GM19455 (cell line): ENCODE measurements around the gene KRT80.

Experiments
- ATAC-seq: cut with Tn5 transposase; IDR thresholded peaks from one replicate; pipeline ENCODE4 v1.9.1; 2021; ENCODE audit not compliant: unreplicated experiment

Gene KRT80

DNA sequence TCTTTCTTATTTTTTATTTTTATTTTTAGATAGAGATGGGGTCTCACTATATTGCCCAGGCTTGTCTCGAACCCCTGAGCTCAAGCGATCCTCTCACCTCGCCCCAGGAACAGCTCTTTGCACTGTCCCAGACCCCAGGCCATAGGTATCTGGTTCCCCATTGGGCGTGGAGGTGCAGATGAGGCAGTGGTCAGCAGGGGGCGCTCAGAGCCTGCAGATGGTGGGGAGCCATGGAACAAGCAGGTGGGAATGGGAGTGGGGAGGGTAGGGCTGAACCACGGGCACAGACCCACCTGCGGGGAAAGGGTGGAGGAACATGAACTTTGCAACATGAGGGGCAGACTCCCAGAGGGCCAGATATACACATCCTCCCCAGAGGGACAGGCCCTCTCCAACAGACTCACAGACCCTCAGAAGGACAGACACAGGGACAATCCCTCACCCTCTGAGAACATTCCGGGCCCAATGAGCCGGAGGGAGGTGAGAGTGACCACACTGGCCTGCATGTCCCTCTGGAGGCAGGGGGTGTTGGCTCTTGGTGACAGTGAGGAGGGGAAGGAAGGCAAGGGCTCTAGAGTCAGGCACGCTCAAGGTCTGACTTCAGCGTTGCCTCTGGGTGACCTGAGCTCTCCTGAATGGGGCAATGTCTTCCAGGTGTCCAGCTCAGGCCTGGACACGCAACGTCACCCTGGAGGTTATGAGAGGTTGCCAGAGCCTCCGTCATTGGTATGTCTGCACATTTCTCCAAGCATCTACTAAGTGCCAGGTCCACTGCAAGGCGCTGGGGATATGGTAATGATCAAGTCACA, 34.9 kb downstream of the KRT80 start:
- ATAC-seq: no peak

DNA sequence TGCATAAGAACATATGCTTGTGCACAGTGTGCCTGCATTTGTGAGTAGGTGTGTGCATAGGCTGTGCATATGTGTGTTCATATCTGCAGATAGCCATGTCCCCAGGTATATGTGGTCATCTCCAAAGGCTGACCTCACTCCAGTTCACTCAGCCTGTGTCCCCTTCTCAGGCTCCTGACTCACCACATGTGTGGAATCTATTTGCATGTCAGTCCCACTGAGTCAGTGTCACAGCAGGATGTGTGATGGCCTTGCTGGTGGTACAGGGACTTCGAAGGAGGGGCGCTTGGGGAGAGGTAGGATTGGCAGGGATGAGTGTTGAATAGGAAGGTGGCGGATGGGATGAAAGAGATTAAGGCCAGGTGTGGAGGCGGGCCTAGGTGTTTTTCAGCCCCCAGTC, 35.5 kb downstream of the KRT80 start:
- no peak for ATAC-seq

DNA sequence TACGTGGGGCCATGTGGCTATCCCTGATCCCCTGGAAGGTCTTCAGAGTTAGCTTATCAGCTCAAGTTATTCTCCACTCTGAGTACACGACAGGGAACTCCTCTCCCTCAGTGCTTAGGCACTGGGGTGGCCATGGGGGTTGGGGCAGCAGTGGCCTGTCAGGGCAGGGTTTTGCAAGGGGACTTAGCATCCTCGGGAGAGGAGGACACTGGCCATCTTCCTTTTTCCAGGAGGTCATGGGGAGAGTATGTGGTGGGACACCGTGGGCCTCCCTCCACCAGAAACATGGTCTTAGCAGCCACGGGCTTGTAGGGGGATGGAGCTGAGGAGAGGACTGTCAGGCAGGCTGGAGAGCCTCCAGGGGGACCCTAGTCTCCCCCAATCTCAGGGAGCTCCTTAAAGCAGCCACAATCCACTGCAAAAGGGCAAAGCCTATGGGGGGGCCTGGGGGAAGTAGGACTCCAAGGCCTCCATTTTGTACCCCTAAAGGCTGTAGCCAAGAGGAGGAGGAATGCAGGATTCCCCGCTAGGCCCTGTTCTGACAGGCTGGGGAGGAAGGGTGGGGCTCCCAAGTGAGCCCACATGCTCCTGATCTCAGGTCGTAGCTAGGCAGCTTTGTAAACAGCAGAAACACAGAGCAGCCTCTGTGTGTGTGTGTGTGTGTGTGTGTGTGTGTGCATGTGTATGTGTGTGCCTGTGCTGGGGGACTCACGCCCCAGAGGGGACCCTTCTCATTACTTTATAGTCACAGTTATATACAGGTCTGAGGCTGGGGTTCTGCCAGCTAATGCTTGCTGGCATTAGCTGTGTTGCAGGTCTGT, 36.6 kb downstream of the KRT80 start:
- no peak for ATAC-seq

DNA sequence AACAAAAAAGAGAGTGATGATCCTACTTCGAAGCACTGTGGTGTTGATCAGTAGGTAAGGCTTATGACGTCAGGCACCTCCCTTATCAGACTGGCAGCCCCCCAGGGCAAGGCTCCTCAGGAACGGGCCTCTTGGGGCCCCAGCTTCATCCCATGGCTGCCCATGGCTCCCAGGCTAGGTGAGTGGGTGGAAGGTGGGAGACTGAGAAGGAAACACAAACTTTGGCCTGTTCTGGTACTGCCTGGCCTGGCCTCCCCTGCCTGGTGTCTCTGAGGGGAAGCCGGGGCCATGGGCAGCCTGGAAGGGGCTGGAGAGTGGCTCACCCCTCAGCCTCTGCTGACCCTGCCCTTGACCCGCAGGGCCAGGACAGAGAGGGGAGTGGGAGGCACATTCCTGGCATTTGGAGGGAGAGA, 38.9 kb downstream of the KRT80 start:
- no peak for ATAC-seq

DNA sequence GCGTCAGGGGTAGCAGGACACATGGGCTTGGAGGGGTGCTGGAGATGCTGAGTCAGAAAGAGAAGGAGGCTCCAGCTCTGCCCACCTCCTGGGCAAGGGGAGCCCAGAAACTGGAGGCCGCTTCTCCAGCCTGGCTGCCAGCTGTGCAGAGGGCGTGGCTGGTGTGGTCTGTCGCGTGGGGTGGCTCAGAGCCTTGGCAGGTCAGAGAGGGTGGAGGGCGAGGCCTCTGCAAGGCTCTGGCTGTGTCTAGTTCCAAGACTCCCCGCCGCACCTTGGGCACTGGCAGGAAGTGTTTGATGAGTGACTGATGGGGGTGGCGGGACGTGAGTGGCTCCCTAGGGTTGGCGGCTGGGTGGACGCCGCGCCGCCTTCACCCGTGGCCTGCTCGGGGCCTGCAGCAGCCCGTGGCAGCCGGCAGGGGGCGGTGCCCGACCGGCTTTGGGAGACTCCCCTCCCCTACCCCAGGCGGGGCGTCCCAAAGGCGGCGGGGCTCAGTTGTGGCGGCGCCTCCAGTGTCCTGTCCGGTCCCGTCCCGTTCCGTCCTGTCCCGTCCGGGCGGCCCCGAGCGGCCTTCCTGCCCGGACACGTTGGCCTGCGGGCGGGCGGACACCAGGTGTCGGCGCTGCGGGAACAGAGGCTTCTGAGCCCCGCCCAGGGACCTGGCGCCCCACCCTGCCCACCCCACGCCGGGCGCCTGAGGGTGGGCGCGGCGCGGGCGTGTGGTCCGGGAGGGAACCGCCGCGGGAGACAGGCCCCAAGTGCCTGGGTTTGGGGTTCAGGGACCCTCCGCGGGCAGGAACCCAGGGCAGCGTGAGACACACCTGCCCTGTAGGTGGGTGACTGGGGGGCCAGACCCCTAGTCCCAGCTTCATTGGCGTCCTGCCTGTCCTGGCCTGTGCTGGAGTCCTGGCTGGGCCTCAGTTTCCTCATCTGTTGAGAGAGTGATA, 39.7 kb downstream of the KRT80 start:
- no peak for ATAC-seq

DNA sequence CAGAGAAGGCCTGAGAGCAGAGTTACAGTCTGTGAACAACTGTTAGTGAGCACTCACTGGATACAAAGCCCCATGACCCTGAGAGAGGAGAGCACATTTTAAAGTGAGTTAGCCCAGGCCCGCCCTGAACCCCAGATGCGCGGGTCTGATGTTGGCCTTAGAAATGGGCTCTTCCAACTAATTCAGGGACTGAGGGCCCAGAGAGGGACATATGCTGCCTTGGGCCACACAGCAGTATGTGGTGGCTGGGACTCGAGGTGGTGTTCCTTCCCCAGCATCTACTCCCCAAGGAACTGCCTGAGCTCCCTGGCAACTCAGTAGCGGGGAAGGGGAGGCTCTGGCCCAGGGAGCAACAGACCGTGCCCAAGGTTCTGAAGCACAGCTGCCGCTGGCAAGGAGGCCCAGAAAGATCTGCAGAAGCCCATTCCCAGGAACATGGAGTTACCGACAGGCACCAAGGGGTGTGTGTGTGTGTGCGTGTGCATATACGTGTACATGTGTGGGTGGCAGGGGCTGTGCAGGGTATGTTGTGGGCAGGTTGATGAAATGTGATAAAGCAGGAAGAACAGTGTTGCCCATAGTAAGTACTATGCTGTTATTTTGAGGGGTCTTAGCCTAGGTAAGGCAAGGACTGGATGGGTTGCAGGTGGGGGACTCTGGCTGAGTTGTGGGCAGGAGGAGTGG, 40.5 kb downstream of the KRT80 start:
- ATAC-seq: no peak

DNA sequence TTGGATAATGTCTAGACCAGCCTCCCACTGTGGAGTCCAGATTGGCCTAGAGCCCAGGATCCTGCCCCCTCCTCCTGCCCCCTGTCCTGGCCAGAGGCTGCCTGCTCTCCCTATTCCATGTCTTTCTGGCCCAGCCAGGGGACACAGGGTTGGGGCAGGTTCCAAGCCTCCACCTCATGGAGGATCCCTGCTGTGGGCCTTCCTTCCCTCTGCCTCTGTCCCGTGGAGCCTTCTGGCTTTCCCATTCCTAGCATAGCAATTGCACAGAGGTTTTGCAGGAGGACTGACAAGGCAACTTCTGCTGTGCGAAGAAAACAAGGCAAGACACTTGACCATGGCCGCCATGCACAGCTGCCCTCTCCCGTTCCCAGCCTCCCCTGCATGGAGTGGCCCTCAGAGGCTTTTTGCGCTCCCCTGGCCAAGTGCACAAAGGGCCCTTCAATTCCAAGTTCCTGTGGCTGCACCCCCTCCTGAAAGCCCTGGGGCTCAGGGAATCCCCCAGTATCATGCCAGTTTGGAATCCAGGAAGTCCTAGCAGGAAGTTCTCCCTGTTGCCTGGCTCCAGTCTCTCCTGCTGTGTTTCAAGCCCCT, 42.1 kb downstream of the KRT80 start:
- ATAC-seq: no peak

DNA sequence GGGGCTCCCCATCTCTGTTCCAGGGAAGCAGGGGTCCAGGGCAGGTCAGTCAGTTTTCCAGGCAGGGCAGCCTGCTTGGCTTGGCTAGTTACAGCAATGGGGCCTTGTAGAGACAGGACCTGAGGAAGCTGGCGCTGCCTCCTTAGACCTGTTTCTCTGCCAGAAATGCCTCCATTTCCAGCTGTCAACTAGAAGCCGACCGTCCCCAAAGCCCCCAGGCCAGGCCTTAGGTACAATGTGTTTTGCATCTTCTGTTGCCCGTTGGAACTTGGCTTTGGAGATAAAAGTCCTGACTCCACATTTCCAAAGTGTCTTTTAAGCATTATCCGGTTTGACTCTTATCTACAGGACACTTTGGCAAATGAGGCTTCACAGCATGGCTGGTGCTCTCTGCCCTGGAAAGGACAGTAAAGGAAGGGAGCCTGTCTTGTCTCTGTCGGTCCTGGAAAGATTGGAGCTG, 42.6 kb downstream of the KRT80 start:
- no peak for ATAC-seq

DNA sequence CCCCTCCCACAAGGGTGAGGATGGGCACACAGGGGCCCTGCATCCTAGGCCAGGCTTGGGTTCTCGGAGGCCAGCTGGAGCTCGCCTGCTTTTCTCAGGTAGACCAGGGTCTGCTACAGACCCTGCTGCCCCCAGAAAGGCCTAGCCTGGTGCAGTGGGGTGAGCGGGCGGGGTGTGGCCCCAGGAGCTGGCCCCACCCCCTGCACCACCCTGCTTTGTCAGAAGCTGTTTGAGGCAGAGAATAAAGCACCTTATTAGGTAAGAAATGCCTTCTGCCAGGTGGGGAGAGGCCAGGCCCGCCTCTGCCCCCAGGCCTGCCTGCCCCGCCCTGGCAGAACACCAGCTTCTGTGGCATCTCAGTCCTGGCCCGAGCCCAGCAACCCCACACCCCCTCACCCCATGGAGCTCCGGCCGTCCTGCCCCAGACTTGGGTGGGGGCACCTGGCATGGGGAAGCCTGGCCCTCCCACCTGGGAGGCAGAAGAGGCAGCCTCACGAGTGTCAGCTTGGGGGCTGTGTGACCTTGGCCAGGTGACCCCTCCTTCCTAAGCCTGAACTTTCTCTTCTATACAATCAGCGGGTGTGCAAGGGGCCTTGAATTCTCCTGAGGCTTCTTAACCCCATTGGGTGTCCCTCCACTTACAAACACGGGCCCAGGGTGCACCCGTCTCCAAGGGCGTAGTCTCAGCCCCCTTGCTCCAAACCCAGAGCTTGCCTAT, 43.2 kb downstream of the KRT80 start:
- no peak for ATAC-seq

DNA sequence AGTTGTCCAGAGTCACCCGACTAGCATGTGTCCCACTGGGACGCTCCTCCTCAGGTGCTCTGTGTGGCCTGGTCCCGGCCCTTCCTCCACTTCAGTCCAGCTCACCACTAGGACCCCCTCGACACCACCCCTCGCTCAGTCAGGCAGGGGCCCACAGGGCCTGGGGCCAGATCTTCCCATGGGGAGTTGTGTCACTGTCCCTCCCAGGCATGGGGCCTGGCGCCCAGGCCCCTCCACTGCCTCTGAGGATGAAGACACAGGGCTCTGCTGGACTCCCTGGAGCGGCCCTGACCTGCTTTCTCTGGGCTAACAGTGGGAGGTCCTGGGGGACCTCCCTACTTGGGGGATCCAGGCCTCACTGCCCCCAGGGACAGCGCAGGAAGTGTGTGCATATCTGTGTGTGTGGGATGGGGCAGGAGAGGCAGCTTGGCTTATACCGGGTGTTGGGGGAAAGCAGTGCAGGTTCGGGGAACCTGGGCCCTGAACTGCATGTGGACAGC, 43.8 kb downstream of the KRT80 start:
- ATAC-seq: no peak

DNA sequence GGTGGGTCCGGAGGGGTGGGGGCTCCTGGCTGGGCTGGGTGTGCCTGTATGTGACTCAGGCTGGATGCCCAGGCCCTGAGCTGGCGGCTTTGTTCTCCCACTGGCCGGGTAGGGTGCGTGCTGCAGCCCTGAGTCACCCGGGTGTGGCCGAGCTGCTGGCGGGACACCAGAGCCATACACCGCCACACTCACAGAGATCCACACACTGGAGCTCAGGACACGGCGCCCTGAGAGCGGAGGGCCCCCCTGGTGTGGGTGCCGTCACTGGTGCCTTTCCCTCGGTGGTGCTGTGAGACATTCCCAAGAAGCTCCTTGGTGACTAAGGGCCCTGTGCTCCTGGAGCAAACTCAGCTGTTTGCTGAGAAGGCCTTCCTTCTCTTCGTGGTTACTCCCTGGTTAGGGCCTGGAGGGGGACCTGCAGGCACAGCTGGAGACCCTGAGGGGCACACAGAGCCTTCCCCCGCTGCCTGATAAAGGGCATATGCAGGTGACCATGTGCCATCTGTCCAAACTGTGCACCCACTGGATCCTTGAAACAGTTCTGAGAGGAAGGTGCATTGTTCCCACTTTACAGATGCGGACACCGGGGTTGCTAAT, 44.3 kb downstream of the KRT80 start:
- no peak for ATAC-seq

DNA sequence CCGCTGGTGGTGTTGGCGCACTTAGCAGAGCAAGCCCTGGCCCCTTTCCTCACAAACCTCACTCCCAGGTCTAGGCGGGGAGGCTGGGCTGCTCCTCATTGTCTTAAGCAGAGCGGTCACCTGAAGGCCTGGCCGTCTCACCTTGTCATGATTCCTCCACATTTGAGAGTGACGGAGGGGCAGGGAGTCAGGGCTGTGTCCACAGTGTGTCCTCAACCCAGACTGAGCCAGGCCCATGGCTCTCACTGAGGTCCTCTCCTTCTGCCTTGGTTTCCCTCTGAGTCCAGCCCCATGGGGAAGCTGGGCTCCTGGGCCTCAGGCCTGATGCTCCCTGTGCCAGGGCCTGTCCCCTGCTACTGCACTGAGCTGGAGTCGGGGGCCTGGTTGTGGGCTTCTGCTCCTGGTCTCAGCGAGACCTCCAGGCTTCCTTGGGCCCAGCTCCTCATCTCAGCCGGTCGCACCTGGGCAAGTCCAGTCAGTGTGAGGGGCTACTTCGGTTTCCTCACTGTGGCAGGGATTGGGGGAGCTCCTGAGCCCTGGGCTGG, 44.9 kb downstream of the KRT80 start:
- no peak for ATAC-seq

DNA sequence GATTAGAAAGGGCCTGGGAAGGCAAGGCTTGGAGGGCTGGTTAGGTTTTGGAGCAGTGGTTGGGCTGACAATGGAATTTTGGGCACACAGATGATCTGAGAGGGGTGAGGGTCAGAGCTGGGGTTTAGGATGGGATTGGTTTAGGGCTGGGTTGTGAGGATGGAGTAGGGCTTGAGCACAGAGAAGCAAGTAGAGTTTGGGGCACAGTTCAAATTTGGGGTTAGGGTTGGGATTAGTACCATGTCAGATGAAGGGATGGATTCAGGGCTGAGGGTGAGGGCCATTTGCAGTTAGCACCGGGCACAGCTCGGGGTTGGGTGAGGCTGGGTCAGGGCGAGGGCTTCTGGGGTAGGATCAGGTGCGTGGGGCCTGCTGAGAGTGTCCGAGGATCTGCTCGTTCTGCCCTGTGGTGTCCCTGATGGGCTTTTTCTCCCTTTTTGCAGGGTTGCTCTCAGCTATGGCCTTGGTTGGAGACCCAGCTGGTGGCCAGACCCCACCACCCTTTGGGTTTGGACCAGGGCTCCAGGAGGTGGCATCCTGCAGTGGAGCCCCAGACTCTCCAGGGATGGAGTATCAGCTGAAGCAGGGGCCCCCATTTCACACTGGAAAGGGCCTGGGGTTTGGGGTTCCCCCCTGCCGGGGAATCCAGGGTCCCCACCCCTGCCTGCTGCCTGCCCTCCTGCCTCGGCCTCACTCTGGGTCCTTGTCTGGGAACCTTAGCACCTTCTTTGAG, 45.6 kb downstream of the KRT80 start:
- ATAC-seq: no peak

DNA sequence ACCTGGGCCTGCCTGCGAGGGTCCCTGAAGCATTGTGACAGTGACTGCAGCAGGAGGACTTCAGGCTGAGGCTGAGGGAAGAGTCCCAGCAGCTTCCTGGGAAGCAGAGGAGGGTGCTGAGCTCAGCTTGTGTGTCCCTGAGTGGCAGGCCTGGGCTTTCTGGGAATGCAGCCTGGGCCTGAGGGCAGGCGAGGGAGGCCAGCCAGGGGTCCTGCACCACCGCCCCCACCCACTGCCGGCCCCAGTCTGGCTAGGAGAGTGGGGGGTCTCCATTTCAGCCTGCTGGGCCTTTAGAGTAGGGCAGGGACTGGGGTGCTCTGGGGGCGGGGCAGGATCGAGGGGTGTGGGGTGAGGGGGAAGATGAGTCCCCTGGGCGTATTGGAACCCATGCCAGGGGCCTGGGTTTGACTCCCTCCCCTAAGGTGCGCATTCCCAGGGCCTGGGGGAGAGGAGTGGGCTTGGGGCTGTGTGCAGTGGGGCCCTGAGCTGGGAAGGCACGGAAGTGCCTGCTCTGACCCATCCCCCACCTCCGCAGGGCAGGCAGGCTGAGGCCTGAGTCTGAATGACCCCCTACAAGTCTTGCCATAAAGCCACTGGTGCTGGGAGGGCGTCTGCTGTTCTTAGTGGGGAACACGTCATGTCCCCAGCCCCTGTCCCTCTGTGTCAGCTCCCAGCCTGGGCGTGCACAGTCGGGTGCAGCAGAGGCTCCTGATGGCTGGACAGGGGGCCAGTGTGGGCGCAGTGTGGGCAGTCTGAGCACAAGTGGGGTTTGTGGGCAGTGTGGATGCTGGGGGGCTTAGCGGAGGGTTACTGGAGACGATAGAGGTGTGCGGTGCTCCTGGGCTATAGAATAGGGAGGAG, 46.4 kb downstream of the KRT80 start:
- ATAC-seq: no peak

DNA sequence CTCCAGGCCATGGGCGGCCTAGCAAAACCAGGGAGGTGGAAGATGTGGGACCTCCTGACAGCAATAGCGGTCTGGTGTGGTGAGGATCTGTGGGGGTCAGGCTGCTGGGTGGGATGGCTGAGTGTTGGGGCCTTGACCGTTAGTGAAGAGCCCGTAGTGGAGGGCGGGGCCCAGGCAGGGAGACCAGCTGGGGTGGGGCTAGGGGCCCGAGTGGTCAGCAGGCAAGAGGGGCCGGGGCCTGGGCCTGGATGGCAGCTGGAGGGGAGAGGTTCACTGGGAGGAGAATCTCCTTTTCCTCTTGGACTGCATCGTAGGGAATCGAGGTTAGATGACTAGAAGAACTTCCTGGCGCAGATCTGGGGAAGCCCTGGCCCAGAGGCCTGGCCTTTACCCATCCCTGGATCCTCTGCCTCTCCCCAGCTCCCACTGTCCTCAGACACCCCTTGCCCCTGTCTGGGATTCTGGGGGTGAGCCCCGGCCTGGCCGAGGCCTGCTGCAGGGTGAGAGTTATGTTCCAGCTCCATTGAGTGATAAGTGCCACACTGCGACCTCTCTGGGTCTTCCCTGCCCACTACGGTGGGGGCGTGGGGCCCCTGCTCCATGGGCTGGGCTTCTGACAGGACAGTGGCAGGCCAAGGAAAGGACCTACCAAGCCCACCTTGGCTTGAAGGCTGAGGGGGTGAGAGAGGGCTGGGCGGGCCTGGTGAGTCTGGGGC, 47.1 kb downstream of the KRT80 start:
- no peak for ATAC-seq

DNA sequence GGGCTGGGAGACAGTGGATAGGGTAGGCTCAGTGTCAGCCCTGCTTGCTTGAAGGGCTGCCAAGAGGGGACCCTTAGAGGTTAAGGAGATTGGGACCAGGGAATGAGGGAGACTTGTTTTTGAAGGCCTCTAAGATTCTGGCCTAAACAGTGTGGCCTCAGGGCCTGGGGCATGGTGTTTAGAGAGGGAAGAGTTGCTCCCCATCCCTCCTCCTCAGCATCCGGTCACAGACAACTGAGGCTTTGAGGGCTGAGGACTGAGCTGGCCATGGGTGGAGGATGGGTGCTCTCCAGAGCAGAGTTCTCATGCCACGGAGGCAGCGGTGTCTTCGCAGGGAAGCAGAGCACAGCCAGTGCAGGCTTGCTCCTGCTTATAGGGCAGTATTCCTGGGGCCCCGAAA, 49.4 kb downstream of the KRT80 start:
- ATAC-seq: no peak
